Lung (tissue), 16 donors: ENCODE results near the gene KIR2DL4. TPM values are rescaled to one million over a fixed set of nuclear protein-coding genes. Genes with fewer than 3 reads are reported as not detected.
"Not testable (repeated sequence)": the region's sequence is repeated elsewhere in the genome, so short reads cannot be mapped to it uniquely, and the experiment has no call there.

Source experiments
- ATAC-seq: fragments of 200-7000 bp; cut with Tn5 transposase; one replicate; pipeline ENCODE4 v1.9.1; 2020; ENCODE audit warnings: moderate number of reproducible peaks; ENCODE audit not compliant: insufficient read depth, low FRiP score
- DNase-seq, 3 donors: peaks; one replicate each; pipeline ENCODE4 v3.0.0-alpha.2; 2013 to 2017
- H3K27ac ChIP-seq, 2 donors: one replicate each; pipeline ENCODE4 v1.5.1; 2013; ENCODE audit warnings: mild to moderate bottlenecking in 2 of 2, moderate library complexity in 2 of 2, control low read depth in 1 of 2, inconsistent platforms in 1 of 2, low read depth in 1 of 2, low read length in 1 of 2
- H3K27me3 ChIP-seq, 3 donors: one replicate each; pipeline ENCODE4 v1.5.1; 2013; ENCODE audit warnings: low read length in 2 of 3; ENCODE audit not compliant: control insufficient read depth in 3 of 3, insufficient read depth in 3 of 3
- H3K36me3 ChIP-seq, 4 donors: one replicate each; pipeline ENCODE4 v1.5.1; 2013; ENCODE audit warnings: low read length in 4 of 4, mild to moderate bottlenecking in 1 of 4, moderate library complexity in 1 of 4; ENCODE audit not compliant: control insufficient read depth in 4 of 4, insufficient read depth in 4 of 4
- H3K4me1 ChIP-seq, 5 donors: one replicate each; pipeline ENCODE4 v1.5.1; 2013; ENCODE audit warnings: low read length in 5 of 5, mild to moderate bottlenecking in 2 of 5, moderate library complexity in 1 of 5; ENCODE audit not compliant: control insufficient read depth in 5 of 5, insufficient read depth in 5 of 5
- H3K4me3 ChIP-seq: one replicate; pipeline ENCODE4 v1.5.1; 2013; ENCODE audit warnings: mild to moderate bottlenecking, control low read depth, moderate library complexity
- H3K9ac ChIP-seq, 2 donors: one replicate each; pipeline ENCODE4 v1.5.1; 2013; ENCODE audit warnings: low read length in 2 of 2, control low read depth in 1 of 2; ENCODE audit not compliant: insufficient read depth in 1 of 2
- H3K9me3 ChIP-seq, 4 donors: one replicate each; pipeline ENCODE4 v1.5.1; 2013; ENCODE audit warnings: low read length in 3 of 4, mild to moderate bottlenecking in 1 of 4, moderate library complexity in 1 of 4; ENCODE audit not compliant: control insufficient read depth in 4 of 4, insufficient read depth in 3 of 4
- CTCF ChIP-seq: IDR thresholded peaks from 2 replicates; pipeline ENCODE4 v1.5.1; 2012; ENCODE audit warnings: mild to moderate bottlenecking; ENCODE audit errors: control extremely low read depth, extremely low read depth
- WGBS, 2 donors: extraction: QIAGEN DNeasy Blood & Tissue Kit; methylation state at CpG; one replicate each; pipeline ENCODE4 v1.1.7; 2013; 5-methylcytosine and 5-hydroxymethylcytosine counted together
- long read RNA-seq, 5 donors: transcript quantifications; one replicate each; lab custom pipeline, GENCODE V29; 2026
- polyA plus RNA-seq, 2 donors: library from polyadenylated mRNA; stranded (reverse); fragments of 200-250 nt; gene quantifications; one replicate each; pipeline ENCODE4 v1.2.1, GENCODE V29; 2013
- total RNA-seq, 2 donors: library from RNA; depleted of rRNA in 1 of 2; stranded (reverse); fragments of >200 nt in 1 of 2; gene quantifications; one replicate each; pipeline ENCODE4 v1.2.1, GENCODE V29; 2014 to 2021
- donor health status: control.
- donor health status: control.
- donor health status: Bipolar disorder and iron deficiency.
- donor health status: healthy.
- donor health status: DM: yes; HTN: yes; CAD: no.

Gene KIR2DL4
- total RNA-seq (under 1 TPM in 1 of 2 donors, not detected in 1; 0.77 TPM), polyA plus RNA-seq (under 1 TPM; 0.10 to 0.63 TPM)
- long read RNA-seq, donor 1: 0 reads
- long read RNA-seq, donor 2: 0 reads
- long read RNA-seq, donor 3: 0 reads
- long read RNA-seq, donor 4: 0 reads
- long read RNA-seq, donor 5: 0 reads

DNA sequence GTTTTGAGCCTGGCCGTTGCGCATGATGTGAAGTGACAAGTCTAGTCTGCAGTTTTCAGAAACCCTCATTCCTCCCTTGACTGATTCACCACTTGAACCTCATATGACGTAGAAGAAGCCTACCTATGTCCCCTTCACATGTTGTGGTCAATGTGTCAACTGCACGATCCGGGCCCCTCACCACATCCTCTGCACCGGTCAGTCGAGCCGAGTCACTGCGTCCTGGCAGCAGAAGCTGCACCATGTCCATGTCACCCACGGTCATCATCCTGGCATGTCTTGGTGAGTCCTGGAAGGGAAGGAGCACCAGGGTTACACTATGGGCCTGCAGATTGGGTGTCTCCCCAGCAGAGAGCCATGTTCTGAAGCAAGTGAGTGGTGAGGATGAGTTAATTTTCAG is at the start of gene KIR2DL4:
TSS of gene KIR2DL4 (plus strand) at position 201 of the 400 bp plus-strand sequence. CDS start at position 243, 42 bp downstream.
- ATAC-seq (no peak), DNase-seq (no peak)
- Histone ChIP-seq H3K9me3 (peaks cover 0 to 8% (median 0%) of the 10 kb centered on the region in 4 donors), H3K4me1 (no peaks in the 10 kb centered on the region), H3K9ac (no peak within 1 kb of the TSS), H3K27ac (no peak within 1 kb of the TSS), H3K4me3 (no peak within 1 kb of the TSS), H3K36me3 (no peaks in the 10 kb centered on the region), H3K27me3 (no peaks in the 10 kb centered on the region)
- 72 to 78% methylated on average over 10 of the region's 10 CpGs for WGBS, 2 donors
- no peak for TF ChIP-seq CTCF

DNA sequence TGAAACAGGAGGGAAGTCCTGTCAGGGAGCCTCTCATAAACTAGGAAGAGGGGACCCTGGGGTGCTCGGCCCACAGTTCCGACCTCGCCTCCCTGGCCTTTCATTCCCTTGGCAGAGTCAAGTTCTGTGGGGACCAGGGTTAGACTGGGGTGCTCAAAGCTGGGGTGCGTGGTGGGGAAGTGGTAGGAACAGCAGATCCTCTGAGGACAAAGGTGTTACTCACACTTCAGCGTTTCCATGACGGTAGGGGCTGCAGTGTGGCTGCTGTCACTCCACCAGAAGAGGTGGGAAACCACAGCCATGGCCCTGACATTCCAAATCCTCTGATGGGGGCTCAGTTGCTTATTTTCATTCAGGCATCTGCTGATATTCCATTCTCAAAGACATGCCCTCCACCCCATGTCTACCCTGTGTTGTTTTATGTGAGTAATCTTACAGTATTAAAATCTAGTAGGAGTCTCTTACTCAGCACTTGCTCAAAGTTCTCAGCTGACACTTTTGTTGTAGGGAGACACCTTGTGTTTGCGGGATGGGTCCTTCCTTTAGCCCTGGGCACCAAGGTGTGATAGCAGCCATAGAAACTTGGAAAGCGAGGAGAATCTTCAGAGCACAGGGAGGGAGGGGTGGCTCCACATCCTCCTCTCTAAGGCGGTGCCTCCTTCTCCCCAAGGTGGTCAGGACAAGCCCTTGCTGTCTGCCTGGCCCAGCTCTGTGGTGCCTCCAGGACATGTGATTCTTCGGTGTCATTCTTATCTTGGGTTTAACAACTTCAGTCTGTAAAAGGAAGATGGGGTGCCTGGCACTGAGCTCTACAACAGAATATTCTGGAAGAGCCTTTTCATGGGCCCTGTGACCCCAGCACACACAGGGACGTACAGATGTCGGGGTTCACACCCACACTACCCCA is 47.0 kb upstream of the KIR2DL4 start:
- H3K4me1 ChIP-seq, DNase-seq, H3K27me3 ChIP-seq, H3K36me3 ChIP-seq, H3K9ac ChIP-seq, ATAC-seq, H3K9me3 ChIP-seq, H3K4me3 ChIP-seq, H3K27ac ChIP-seq: not testable (repeated sequence)
- 83 to 84% methylated on average over 11 of the region's 12 CpGs for WGBS, 2 donors

- not testable (repeated sequence) for H3K9ac ChIP-seq, DNase-seq, H3K4me3 ChIP-seq, H3K36me3 ChIP-seq, H3K27ac ChIP-seq, H3K27me3 ChIP-seq, H3K4me1 ChIP-seq, H3K9me3 ChIP-seq, ATAC-seq
- WGBS, 2 donors: 47 to 58% methylated on average over 6 of the region's 6 CpGs
Observed at GRCh38 chr19:54758577-54758976, 44.8 kb upstream of the KIR2DL4 start.

DNA sequence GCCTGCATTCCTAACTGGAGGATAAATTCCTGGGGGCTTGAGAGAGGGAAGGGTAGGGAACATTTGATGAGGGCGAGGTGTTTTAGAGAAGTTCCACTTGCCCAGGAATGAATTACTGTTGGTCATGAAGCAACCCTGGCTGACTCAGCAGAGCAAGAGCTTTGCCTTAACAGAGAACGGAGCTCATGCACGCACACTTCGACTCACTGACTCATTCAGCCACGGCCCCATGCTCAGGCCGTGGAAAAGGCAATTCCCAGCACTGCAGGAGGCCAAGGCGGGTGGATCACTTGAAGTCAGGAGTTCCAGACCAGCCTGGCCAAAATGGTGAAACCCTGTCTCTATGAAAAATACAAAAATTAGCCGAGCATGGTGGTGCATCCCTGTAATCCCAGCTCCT is 39.2 kb upstream of the KIR2DL4 start:
- 32 to 54% methylated on average over 8 of the region's 8 CpGs for WGBS, 2 donors
- H3K27ac ChIP-seq, ATAC-seq: not testable (repeated sequence)

DNA sequence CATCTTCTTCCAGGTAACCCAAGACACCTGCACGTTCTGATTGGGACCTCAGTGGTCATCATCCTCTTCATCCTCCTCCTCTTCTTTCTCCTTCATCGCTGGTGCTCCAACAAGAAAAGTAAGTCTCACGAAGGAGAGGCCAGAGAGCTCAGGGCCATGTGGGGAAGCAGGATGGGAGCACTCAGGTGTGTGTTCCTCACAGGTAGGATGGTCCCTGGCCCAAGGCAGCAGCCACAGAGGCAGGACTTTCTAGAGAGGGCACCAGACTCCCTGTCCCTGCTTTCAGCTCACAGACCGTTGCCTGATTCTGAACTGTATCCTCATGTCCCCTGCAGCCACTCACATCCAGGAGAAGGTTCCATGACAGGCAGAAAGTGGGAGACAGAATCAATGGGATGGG is 36.9 kb upstream of the KIR2DL4 start:
- ATAC-seq, H3K9ac ChIP-seq: not testable (repeated sequence)

More for the DNA sequence above, 39.2 kb upstream of the KIR2DL4 start:
- H3K9me3 ChIP-seq, DNase-seq, H3K4me3 ChIP-seq, H3K4me1 ChIP-seq, H3K9ac ChIP-seq, H3K36me3 ChIP-seq, H3K27me3 ChIP-seq: not testable (repeated sequence)

GRCh38 chr19:54769646-54770045 is 33.8 kb upstream of the KIR2DL4 start, which contains the start of gene KIR2DL1:
Gene KIR2DL1 (plus strand): TSS chr19:54769793. CDS start chr19:54769851, 58 bp downstream.
- not testable (repeated sequence) for H3K4me3 ChIP-seq, H3K27ac ChIP-seq, H3K9me3 ChIP-seq, H3K4me1 ChIP-seq, H3K36me3 ChIP-seq, H3K27me3 ChIP-seq, DNase-seq, H3K9ac ChIP-seq, ATAC-seq
- 92 to 94% methylated on average over 14 to 15 of the region's 15 CpGs for WGBS, 2 donors

More for the DNA sequence above, 36.9 kb upstream of the KIR2DL4 start:
- H3K27ac ChIP-seq, H3K4me1 ChIP-seq, H3K36me3 ChIP-seq, H3K27me3 ChIP-seq, DNase-seq, H3K4me3 ChIP-seq, H3K9me3 ChIP-seq: not testable (repeated sequence)
- 78 to 91% methylated on average over 4 of the region's 4 CpGs for WGBS, 2 donors

GRCh38 chr19:54770511-54770910 is 32.9 kb upstream of the KIR2DL4 start:
- H3K9me3 ChIP-seq, H3K27me3 ChIP-seq, ATAC-seq, H3K4me1 ChIP-seq, DNase-seq, H3K27ac ChIP-seq, H3K4me3 ChIP-seq, H3K36me3 ChIP-seq, H3K9ac ChIP-seq: not testable (repeated sequence)
- WGBS, 2 donors: 86 to 89% methylated on average over 3 to 4 of the region's 4 CpGs
